HEK293 (cell line): ENCODE results near the gene EXD3.

Experiments
- ZNF274 ChIP-seq, 2 experiments: fragments of 200-500 bp in 1 of 2; fragments of 450-650 bp in 1 of 2; sonication (Bioruptor generic) in 1 of 2; formaldehyde crosslinking in 1 of 2; IDR thresholded peaks; 2 replicates each; pipeline versions ENCODE4 v1.5.1 to v1.6.1; 2014 to 2016; ENCODE audit warnings: borderline replicate concordance in 1 of 2, inconsistent platforms in 1 of 2, low read length in 1 of 2, missing biosample characterization in 1 of 2, missing genetic modification characterization in 1 of 2
- TF ChIP-seq, protein P1 (sequence below): fragments of 450-650 bp; formaldehyde crosslinking; IDR thresholded peaks from 2 replicates; pipeline ENCODE4 v1.5.1; 2016; ENCODE audit warnings: missing biosample characterization, missing genetic modification characterization
- TF ChIP-seq, protein P2 (sequence below): fragments of 450-650 bp; IDR thresholded peaks from 2 replicates; pipeline ENCODE4 v1.5.1; 2018; ENCODE audit warnings: missing biosample characterization, missing genetic modification characterization

DNA sequence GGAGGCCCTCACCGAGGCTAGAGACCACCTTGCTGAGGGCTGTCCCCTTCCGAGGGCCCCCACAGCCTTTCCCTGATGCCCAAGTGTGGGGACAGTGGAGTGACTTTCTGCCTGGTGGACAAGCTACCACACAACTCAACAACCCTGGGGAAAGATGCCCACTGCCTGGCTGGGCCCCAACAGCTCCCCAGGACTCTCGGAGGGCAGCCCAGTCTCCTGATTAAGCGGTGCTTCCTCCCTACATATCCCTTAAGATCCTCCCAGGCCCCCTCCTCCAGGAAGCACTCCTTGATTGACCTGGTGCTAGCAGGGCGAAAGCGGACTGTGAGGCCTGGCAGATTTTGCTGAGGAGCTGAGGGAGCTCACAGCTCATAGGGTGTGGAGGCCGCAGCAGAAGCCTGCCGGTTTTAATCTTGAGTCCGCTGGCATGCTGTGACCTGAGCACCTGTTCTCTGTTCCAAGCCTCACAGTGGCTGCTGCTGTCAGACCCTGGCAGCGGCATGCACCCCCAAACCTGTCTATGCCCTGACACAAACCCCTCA, 34.0 kb upstream of the EXD3 start:
- TF ChIP-seq, protein P1, sequence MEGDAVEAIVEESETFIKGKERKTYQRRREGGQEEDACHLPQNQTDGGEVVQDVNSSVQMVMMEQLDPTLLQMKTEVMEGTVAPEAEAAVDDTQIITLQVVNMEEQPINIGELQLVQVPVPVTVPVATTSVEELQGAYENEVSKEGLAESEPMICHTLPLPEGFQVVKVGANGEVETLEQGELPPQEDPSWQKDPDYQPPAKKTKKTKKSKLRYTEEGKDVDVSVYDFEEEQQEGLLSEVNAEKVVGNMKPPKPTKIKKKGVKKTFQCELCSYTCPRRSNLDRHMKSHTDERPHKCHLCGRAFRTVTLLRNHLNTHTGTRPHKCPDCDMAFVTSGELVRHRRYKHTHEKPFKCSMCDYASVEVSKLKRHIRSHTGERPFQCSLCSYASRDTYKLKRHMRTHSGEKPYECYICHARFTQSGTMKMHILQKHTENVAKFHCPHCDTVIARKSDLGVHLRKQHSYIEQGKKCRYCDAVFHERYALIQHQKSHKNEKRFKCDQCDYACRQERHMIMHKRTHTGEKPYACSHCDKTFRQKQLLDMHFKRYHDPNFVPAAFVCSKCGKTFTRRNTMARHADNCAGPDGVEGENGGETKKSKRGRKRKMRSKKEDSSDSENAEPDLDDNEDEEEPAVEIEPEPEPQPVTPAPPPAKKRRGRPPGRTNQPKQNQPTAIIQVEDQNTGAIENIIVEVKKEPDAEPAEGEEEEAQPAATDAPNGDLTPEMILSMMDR (tag by site-specific recombination): no peak
- no peak for TF ChIP-seq ZNF274 (IDR thresholded peaks at IDR 0.05; ENCODE audit: low read length)
- TF ChIP-seq ZNF274 (tag by site-specific recombination; IDR thresholded peaks at IDR 0.05; ENCODE audit: borderline replicate concordance): no peak
- TF ChIP-seq, protein P2, sequence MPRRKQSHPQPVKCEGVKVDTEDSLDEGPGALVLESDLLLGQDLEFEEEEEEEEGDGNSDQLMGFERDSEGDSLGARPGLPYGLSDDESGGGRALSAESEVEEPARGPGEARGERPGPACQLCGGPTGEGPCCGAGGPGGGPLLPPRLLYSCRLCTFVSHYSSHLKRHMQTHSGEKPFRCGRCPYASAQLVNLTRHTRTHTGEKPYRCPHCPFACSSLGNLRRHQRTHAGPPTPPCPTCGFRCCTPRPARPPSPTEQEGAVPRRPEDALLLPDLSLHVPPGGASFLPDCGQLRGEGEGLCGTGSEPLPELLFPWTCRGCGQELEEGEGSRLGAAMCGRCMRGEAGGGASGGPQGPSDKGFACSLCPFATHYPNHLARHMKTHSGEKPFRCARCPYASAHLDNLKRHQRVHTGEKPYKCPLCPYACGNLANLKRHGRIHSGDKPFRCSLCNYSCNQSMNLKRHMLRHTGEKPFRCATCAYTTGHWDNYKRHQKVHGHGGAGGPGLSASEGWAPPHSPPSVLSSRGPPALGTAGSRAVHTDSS (tag by site-specific recombination): no peak
